CD4-positive, alpha-beta T cell treated with Interleukin-17A for 1 hour (primary cell): ENCODE results near the gene KCNK2.

Experiments
- DNase-seq: peaks from one replicate; pipeline ENCODE4 v3.0.0-alpha.2; 2020

Gene KCNK2

DNA sequence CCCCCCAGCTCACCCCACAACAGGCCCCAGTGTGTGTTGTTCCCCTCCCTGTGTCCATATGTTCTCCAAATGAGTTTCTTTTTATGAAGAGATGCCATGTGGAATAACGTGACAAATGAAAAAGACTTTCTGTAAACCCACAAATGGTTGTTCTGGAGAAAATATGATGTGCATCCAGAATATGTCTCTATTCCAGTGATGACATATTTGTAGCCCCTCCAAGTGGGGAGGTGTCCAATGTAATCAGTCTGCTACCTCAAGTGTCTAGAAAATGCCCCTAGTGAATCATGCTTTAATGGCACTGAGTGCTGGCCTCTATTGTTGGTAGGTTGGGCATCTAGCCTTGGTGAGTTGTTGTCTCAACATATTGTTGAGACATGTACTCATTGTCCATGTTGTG is 179.6 kb downstream of the KCNK2 start:
- no peak for DNase-seq

DNA sequence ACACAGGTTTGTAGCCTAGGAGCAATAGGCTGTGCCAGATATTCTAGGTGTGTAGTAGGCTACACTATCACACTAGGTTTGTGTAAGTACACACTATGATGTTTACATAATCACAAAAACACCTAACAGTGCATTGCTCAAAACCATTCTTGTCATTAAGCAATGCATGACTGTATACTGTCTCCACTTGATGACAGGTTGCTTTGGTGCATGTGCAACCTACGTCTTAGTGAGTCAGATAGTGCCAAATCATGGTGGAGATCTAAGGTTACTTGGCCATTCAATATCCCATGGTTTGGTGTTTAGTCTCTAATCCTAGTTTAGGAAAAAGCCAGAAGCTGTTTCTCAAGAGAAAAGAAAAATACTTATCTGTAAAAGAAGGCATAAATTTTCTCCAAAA is 181.1 kb downstream of the KCNK2 start:
- no peak for DNase-seq

DNA sequence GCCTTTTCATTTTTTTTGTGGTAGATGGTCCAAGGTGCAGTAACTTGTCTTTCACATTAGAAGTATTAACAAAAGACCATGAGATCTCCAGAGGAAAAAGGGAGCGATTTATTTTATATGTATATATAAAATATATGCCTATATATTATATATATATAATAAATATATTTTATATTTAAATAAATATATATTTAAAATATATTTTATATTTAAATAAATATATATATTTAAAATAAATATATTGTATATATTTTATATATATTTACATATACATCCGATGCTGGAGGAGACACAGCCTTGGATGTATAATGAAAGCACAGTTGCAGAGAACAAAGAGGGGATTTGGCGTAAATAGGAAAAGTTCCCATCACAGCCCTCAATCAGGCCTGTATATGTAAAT is 182.1 kb downstream of the KCNK2 start:
- DNase-seq = no peak

DNA sequence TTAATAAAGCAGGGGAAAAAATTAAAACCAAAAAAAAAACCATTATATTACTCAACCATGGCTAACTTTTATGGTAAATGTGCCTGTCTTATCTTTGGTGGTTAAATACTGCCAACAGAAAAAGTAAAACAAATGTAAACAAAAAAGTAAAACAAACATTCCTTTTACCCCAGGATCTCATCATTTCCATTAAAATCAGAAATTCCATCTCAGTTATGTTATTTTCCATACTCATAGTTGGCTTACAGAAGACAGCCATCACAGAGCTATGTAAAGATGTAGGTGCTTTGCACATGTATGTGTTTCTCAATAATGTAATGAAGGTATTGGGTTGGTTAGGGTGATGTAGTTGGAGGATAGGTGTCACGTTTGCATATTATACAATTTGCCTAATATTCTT is 185.0 kb downstream of the KCNK2 start:
- DNase-seq = no peak

DNA sequence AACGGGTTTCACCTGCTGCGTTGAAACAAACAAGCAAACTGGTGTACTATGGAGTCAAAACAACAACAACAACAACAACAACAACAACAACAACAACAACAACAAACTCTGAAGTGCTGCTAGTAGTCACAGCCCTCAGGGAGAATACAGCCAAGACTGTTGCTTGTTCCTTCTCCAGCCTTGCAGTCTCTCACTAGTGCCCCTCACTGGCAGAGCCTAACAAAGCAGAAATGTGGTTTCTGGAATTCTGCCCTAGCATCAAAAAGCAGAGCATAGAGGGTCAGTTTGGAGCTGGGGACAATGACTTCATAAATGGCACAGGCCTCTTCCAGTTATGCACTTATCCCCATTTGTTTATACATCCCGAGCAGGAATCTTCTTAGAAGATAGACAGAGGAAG is 187.4 kb downstream of the KCNK2 start:
- no peak for DNase-seq

DNA sequence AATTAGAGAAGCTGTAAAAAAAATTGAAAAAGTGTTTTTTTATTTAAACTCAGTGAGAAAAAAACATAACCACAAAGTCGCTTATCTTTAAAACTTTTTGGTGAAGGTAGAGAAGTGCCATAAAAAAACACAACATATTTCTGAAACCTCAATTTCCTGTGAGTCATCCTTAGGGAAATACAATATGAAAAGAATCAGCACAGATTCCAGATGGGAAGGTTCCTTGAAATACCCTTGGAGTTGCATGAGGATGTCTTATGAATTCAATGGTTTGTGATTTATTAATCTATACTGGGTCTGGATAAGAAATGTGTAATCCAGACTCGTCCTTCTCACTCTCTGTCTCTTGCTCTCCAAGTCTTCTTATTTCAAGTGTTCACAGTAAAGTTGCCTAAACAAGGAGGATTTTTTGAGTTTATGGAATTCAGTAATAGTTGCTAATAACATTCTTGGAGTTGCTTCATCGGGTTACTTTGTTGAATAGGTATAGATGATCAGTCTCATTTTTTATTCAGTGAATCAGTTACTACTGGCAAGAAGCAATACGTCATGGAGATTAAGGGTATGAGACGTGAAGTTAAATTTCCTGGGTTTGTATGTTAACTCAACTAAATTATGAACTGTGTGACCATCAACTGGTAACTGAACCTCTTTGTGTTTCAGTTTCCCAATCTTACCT is 191.4 kb downstream of the KCNK2 start:
- no peak for DNase-seq

DNA sequence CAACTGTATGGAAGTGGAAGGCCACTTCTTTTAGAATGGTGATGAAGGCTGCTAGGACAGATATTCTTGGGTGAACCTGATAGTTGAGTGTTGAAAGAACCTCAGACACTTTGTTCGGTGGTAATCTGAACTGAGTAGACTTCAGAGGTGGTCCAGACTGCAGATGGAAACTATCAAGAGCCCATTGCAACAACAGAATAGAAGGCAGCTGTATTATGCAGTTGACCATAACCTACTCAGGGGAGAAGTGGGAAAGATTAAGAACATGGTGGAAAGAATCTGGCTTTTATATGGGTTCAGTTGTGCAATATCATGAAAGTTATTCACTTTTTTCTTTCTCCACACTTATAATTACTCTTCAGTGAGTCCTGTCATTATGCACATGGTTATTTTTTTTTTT is 194.0 kb downstream of the KCNK2 start:
- no peak for DNase-seq

DNA sequence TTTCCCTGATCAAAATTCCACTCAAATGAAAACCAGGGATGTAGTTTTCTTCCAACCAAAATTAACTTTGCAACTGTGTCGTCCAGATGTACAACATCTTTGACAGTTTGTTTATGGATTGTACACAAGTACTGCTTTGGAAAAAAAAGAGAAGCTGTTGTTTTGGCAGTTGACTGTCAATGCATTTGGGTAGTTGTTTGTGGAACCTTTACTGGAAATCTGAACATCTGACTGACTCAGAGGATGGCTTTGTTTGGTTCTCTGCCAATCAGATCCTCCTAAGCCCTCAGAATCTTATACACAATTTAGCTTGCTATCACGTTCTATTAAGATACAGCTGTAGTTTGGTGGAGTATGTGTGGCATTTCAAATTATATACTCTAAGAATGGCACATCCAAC is 195.0 kb downstream of the KCNK2 start:
- DNase-seq = no peak

DNA sequence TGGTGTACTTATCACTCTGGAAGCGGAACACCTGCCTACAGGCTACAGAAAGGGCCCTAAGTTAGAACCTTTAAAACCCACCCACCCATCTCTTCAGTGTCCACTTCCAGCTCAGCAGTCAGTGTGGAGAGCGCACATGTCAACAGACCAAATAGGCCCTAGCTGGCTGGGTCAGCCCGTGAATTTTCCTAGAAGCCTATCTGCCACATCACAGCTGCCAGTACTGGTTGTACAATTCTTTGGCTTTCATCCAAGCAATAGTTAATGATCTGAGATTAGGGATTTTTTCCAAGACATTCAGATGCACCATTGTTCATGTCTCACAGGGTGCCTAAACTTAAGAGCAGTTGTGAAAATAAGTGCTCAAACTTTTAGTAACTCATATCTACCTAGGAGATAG is 197.1 kb downstream of the KCNK2 start:
- no peak for DNase-seq

DNA sequence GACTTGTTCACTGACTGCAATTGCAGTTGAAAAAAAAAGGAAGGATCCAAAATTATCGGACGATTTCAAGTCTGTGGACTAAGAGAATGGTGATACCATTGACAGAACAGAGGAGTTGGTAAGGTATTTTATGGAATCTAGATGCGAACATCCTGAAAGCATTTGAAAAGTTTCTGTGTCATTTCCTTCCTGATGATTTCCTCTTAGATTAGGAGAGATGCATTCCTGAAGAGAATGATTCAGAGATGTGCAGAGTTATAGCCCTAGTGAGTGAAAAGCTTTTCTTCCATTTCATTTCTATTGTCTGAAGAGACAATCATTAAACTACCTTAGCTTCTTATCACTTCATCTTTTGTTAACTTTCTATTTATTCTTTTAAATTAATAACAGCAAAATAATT is 200.0 kb downstream of the KCNK2 start:
- DNase-seq = no peak

DNA sequence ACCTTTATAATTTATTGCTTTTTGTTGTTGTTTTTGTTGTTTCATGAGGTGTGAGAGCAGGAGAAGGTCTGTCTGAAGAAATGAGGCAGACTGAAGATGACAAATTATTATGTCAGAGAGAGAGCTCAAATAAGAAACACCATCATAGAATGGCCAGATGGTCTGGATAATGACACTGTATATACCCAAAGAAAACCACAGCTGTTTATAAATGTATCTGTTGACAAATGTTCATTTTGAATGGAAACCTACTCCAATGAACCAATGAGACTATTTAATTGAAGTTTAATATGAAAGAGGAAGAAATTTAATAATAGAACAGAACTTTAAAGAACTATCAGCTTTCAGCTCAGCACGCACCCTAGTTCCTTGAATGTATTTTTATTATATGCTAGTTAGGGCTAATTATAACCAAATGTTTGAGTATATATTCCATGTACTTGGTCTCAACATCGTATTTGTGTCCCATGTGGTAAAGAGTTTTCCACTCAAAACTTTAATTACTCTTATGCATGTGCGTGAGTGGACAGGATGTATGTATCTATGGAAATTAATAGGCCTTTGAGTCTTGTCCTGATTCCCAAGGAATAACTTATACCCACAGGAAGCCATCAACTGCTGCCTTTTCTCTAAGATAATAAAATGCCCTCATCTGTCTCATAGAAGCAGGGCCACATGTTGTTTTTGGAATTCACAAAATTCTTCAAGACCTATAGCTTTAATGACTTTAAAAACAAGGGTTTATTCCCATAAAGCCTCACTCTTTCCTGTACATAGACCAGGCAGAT is 202.7 kb downstream of the KCNK2 start:
- no peak for DNase-seq
